ENCODE results near the gene CCL25. TPM values are rescaled to one million over a fixed set of nuclear protein-coding genes. Genes with fewer than 3 reads are reported as not detected.
"Not testable (repeated sequence)": the region's sequence is repeated elsewhere in the genome, so short reads cannot be mapped to it uniquely, and the experiment has no call there.

The CCL25 gene
- total and polyA plus RNA-seq, 3 donors from 2014 or later = 0.47 to 1.7 TPM; not detected in 1

DNA sequence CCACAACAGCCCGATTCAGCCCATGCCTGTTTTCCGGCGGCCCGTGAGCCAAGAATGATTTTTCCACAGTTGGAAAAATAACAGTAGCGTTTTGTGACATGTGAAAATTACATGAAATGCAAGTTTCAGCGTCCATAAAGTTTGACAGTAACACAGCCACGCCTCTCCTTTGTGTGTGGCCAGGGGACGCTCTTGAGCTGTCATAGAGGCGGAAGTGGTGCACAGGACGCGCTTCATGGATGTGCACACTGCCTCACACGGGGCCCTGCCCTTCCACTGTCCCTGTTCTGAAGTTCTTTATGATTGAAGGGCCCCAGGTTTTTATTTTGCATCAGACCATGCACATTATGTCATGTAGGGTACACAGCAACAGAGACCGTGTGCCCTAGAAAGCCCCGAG, 34.8 kb upstream of the CCL25 start:
- 79 to 90% methylated on average over 14 of the region's 14 CpGs for WGBS, 2 donors
- no peak for TF ChIP-seq POLR2A (IDR thresholded peaks at IDR 0.05)
- TF ChIP-seq, protein P1, sequence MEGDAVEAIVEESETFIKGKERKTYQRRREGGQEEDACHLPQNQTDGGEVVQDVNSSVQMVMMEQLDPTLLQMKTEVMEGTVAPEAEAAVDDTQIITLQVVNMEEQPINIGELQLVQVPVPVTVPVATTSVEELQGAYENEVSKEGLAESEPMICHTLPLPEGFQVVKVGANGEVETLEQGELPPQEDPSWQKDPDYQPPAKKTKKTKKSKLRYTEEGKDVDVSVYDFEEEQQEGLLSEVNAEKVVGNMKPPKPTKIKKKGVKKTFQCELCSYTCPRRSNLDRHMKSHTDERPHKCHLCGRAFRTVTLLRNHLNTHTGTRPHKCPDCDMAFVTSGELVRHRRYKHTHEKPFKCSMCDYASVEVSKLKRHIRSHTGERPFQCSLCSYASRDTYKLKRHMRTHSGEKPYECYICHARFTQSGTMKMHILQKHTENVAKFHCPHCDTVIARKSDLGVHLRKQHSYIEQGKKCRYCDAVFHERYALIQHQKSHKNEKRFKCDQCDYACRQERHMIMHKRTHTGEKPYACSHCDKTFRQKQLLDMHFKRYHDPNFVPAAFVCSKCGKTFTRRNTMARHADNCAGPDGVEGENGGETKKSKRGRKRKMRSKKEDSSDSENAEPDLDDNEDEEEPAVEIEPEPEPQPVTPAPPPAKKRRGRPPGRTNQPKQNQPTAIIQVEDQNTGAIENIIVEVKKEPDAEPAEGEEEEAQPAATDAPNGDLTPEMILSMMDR (IDR thresholded peaks at IDR 0.05) = no peak
- Histone ChIP-seq H3K27ac (no peak overlapping the region), H3K9me3 (no peaks in the 10 kb centered on the region), H3K27me3 (no peaks in the 10 kb centered on the region), H3K36me3 (ENCODE audit: low read depth, missing control alignments) (no peaks in the 10 kb centered on the region), H3K4me3 (no peak overlapping the region), H3K4me1 (no peaks in the 10 kb centered on the region)
- DNase-seq = no peak
- intact Hi-C loops (cut with DNase I; ENCODE audit: low total_unique reads) = no loop called here

DNA sequence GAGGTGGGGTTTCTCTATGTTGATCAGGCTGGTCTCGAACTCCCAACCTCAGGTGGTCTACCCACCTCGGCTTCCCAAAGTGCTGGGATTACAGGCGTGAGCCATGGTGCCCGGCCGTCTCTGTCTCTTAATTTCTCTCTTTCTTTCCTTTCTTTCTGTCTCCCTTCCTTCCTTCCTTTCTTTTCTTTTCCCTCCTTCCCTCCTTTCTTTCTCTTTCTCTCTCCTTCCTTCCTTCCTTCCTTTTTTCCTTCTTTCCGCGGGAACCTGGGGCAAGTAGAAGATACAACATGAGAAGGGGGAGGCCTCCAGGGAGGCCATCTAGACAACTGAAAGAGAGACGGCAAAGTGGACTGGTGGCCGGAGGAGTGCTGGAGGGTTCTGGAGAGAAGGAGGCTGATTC, 31.9 kb upstream of the CCL25 start:
- WGBS, 2 donors = 82 to 87% methylated on average over 9 of the region's 9 CpGs
- no peaks in the 10 kb centered on the region for H3K27me3 ChIP-seq

DNA sequence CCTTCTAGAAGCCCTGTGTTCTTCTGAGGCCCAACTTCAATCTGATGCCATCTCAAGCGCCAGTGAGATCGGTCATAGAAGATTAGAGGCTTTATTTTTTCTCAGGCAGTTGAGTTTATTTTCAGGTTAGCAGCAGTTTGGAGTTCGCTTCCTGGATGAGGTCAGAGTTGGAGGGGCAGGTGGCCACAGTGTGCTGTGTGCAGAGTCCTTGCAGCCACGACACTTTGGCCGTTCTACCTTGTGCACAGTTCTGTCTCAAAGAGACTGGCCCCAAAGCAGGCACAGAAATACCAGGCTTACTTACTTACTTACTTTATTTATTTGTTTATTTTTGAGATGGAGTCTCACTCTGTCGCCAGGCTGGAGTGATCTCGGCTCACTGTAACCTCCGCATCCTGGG, 31.2 kb upstream of the CCL25 start:
- intact Hi-C loops (cut with DNase I; ENCODE audit: low total_unique reads) = no loop called here
- WGBS, 2 donors = 95 to 96% methylated on average over 8 of the region's 8 CpGs
- H3K27me3 ChIP-seq = no peaks in the 10 kb centered on the region
- H3K9me3 ChIP-seq = no peaks in the 10 kb centered on the region
- TF ChIP-seq POLR2A (IDR thresholded peaks at IDR 0.05) = no peak
- TF ChIP-seq, protein P1 (IDR thresholded peaks at IDR 0.05) = no peak
- H3K27ac ChIP-seq = no peak overlapping the region
- no peak overlapping the region for H3K4me3 ChIP-seq
- no peak for DNase-seq
- no peaks in the 10 kb centered on the region for H3K36me3 ChIP-seq (ENCODE audit: low read depth, missing control alignments)
- H3K4me1 ChIP-seq = no peaks in the 10 kb centered on the region

More for the DNA sequence above, 31.9 kb upstream of the CCL25 start:
- DNase-seq = no peak
- no peak overlapping the region for H3K27ac ChIP-seq
- no peaks in the 10 kb centered on the region for H3K36me3 ChIP-seq (ENCODE audit: low read depth, missing control alignments)
- H3K4me1 ChIP-seq = no peaks in the 10 kb centered on the region
- no peak overlapping the region for H3K4me3 ChIP-seq
- TF ChIP-seq POLR2A (IDR thresholded peaks at IDR 0.05) = no peak
- TF ChIP-seq, protein P1 (IDR thresholded peaks at IDR 0.05) = no peak
- intact Hi-C loops (cut with DNase I; ENCODE audit: low total_unique reads) = no loop called here
- H3K9me3 ChIP-seq = no peaks in the 10 kb centered on the region

DNA sequence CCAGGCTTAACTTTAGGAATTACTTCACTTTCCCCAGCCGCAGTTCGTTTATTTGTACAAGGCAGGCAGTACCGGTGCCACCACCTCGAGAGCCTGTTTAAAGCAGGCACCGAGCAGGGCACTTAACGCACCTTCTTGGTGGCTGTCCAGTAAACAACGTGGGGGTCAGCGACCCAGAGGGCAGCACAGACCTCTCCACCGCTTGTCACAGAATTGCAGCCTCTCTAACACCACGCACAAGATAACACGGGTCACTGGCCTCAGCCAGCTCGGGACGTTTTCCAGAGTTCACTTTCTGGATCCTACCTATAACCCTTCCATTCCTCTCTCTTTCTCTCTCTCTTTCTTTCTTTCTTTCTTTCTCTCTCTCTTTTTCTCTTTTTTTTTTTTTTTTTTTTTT, 30.3 kb upstream of the CCL25 start:
- Histone ChIP-seq H3K27me3 (no peaks in the 10 kb centered on the region), H3K4me3 (no peak overlapping the region), H3K4me1 (no peaks in the 10 kb centered on the region), H3K27ac (no peak overlapping the region), H3K9me3 (no peaks in the 10 kb centered on the region), H3K36me3 (ENCODE audit: low read depth, missing control alignments) (no peaks in the 10 kb centered on the region)
- no peak for TF ChIP-seq POLR2A (IDR thresholded peaks at IDR 0.05)
- TF ChIP-seq, protein P1 (IDR thresholded peaks at IDR 0.05) = no peak
- WGBS, 2 donors = 88 to 90% methylated on average over 13 of the region's 13 CpGs
- no peak for DNase-seq
- intact Hi-C loops (cut with DNase I; ENCODE audit: low total_unique reads) = no loop called here

DNA sequence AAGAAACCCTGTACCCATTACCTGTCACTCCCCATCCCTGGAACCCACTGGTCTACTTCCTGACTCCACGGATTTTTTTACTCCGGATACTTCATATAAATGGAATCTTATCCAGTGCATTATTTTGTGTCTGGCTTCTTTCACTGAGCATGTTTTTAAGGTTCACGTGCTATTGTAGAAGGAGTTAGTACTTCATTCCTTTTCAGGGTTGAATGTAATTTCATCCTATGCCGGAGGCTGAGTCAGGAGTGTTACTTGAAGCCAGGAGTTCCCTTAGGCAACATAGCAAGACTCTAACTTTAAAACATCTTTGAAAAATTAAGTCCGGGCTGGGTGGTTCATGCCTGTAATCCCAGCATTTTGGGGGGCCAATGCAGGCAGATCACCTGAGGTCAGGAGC, 29.2 kb upstream of the CCL25 start:
- DNase-seq = no peak
- WGBS, 2 donors = 89 to 95% methylated on average over 5 of the region's 5 CpGs
- Histone ChIP-seq H3K36me3 (ENCODE audit: low read depth, missing control alignments) (no peaks in the 10 kb centered on the region), H3K27ac (no peak overlapping the region), H3K27me3 (no peaks in the 10 kb centered on the region), H3K4me3 (no peak overlapping the region), H3K4me1 (no peaks in the 10 kb centered on the region), H3K9me3 (no peaks in the 10 kb centered on the region)
- no peak for TF ChIP-seq POLR2A (IDR thresholded peaks at IDR 0.05)
- TF ChIP-seq, protein P1 (IDR thresholded peaks at IDR 0.05) = no peak
- intact Hi-C loops (cut with DNase I; ENCODE audit: low total_unique reads) = no loop called here

DNA sequence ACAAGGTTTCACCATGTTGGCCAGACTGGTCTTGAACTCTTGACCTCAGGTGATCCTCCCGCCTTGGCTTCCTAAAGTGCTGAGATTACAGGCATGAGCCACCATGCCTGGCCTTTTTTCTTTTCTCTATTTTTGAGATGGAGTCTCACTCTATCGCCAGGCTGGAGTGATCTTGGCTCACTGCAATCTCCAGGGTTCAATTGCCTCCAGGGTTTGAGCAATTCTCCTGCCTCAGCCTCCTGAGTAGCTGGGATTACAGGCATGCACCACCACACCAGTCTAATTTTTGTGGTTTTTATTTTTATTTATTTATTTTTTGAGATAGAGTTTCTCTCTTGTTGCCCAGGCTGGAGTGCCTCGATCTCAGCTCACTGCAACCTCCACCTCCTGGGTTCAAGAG, 28.3 kb upstream of the CCL25 start:
- H3K9me3 ChIP-seq; H3K27ac ChIP-seq; H3K4me1 ChIP-seq; H3K36me3 ChIP-seq (ENCODE audit: low read depth, missing control alignments); intact Hi-C loops (cut with DNase I; ENCODE audit: low total_unique reads); H3K4me3 ChIP-seq; H3K27me3 ChIP-seq; DNase-seq: not testable (repeated sequence)
- WGBS, 2 donors = 97 to 100% methylated on average over 3 of the region's 3 CpGs
